Measurements from ENCODE around the gene HNRNPUL1.

DNA sequence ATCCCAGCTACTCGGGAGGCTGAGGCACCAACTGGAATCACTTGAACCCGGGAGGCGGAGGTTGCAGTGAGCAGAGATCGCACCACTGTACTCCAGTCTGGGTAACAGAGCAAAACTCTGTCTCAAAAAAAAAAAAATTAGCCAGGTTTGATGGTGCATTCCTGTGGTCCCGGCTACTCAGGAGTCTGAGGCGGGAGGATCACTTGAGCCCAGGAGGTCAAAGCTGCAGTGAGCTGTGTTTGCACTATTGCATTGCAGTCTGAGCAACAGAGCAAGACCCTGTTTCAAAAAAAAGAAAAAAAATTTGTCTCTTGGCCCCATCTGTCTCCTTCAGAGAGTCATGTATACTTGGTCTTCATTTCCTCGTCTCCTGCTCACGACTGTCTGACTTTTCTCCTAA, 47.4 kb downstream of the HNRNPUL1 start:
- TF ChIP-seq, protein P1, sequence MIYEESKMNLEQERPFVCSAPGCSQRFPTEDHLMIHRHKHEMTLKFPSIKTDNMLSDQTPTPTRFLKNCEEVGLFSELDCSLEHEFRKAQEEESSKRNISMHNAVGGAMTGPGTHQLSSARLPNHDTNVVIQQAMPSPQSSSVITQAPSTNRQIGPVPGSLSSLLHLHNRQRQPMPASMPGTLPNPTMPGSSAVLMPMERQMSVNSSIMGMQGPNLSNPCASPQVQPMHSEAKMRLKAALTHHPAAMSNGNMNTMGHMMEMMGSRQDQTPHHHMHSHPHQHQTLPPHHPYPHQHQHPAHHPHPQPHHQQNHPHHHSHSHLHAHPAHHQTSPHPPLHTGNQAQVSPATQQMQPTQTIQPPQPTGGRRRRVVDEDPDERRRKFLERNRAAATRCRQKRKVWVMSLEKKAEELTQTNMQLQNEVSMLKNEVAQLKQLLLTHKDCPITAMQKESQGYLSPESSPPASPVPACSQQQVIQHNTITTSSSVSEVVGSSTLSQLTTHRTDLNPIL (CRISPR knock-in tag; IDR thresholded peaks at IDR 0.05), result no peak
- no peak for TF ChIP-seq NR3C1 (CRISPR knock-in tag; IDR thresholded peaks at IDR 0.05)

All from K562 (cell line).